ENCODE data around the gene LRRK1. TPM values are rescaled to one million over a fixed set of nuclear protein-coding genes. Genes with fewer than 3 reads are reported as not detected.

Gene LRRK1
- total RNA-seq, 2 experiments from 2014 or later, result 0.20 to 0.60 TPM

GRCh38 chr15:101000271-101000681, 81.1 kb downstream of the LRRK1 start:
- H3K4me3 Mint-ChIP-seq, result no peak overlapping the region
- no peaks in the 10 kb centered on the region for H3K36me3 Mint-ChIP-seq (ENCODE audit: low read depth)
- H3K27ac Mint-ChIP-seq, result no peak overlapping the region
- H3K9me3 Mint-ChIP-seq, result no peaks in the 10 kb centered on the region
- no peak for DNase-seq
- peaks cover 14% of the 10 kb centered on the region for H3K27me3 Mint-ChIP-seq (ENCODE audit: low read depth)
- intact Hi-C loops (cut with micrococcal nuclease), result no loop called here
- CTCF ChIA-PET, result interaction anchor here (1.3 to 2.0 kb wide), 2 partner anchors 8 to 82 kb away, joined by 4 to 12 read pairs; no protein-coding TSS in a partner anchor
- no peaks in the 10 kb centered on the region for H3K4me1 Mint-ChIP-seq (ENCODE audit: low read depth)

- no peaks in the 10 kb centered on the region for H3K36me3 Mint-ChIP-seq (ENCODE audit: low read depth)
- peaks cover 14% of the 10 kb centered on the region for H3K27me3 Mint-ChIP-seq (ENCODE audit: low read depth)
- CTCF ChIA-PET, result no interaction called here
- DNase-seq, result no peak
- intact Hi-C loops (cut with micrococcal nuclease), result no loop called here
- no peaks in the 10 kb centered on the region for H3K4me1 Mint-ChIP-seq (ENCODE audit: low read depth)
- H3K9me3 Mint-ChIP-seq, result no peaks in the 10 kb centered on the region
- no peak overlapping the region for H3K4me3 Mint-ChIP-seq
- H3K27ac Mint-ChIP-seq, result no peak overlapping the region
Observed at GRCh38 chr15:101001056-101001455, 81.9 kb downstream of the LRRK1 start.

- Mint-ChIP-seq H3K36me3 (ENCODE audit: low read depth) (no peaks in the 10 kb centered on the region), H3K27ac (no peak overlapping the region), H3K9me3 (no peaks in the 10 kb centered on the region), H3K27me3 (ENCODE audit: low read depth) (peaks cover 14% of the 10 kb centered on the region), H3K4me1 (ENCODE audit: low read depth) (no peaks in the 10 kb centered on the region), H3K4me3 (no peak overlapping the region)
- CTCF ChIA-PET, result interaction anchor here (1.0 kb wide), 1 partner anchor 131 kb away, joined by 3 read pairs; no protein-coding TSS in a partner anchor
- no peak for DNase-seq
- intact Hi-C loops (cut with micrococcal nuclease), result no loop called here
Observed at GRCh38 chr15:101001796-101002195, 82.6 kb downstream of the LRRK1 start.

GRCh38 chr15:101003081-101003480, 83.9 kb downstream of the LRRK1 start:
- Mint-ChIP-seq H3K4me3 (no peak overlapping the region), H3K9me3 (no peaks in the 10 kb centered on the region), H3K4me1 (ENCODE audit: low read depth) (peaks cover 10% of the 10 kb centered on the region), H3K36me3 (ENCODE audit: low read depth) (no peaks in the 10 kb centered on the region), H3K27me3 (ENCODE audit: low read depth) (peaks cover 13% of the 10 kb centered on the region), H3K27ac (no peak overlapping the region)
- intact Hi-C loops (cut with micrococcal nuclease), result no loop called here
- CTCF ChIA-PET, result interaction anchor here (8.6 kb wide), 1 partner anchor 84 kb away, joined by 209 read pairs; the partner anchor contains the start of gene LRRK1
- no peak for DNase-seq

GRCh38 chr15:101003706-101004105, 84.5 kb downstream of the LRRK1 start:
- peaks cover 16% of the 10 kb centered on the region for H3K4me1 Mint-ChIP-seq (ENCODE audit: low read depth)
- no peaks in the 10 kb centered on the region for H3K9me3 Mint-ChIP-seq
- CTCF ChIA-PET, result interaction anchor here (0.8 to 8.6 kb wide), 3 partner anchors 84 to 255 kb away, joined by 3 to 209 read pairs (median 4); partner anchors contain the start of gene LRRK1
- intact Hi-C loops (cut with micrococcal nuclease), result no loop called here
- no peak overlapping the region for H3K27ac Mint-ChIP-seq
- H3K36me3 Mint-ChIP-seq (ENCODE audit: low read depth), result no peaks in the 10 kb centered on the region
- DNase-seq, result no peak
- H3K27me3 Mint-ChIP-seq (ENCODE audit: low read depth), result peaks cover 11% of the 10 kb centered on the region
- no peak overlapping the region for H3K4me3 Mint-ChIP-seq

GRCh38 chr15:101004500-101004899, 85.3 kb downstream of the LRRK1 start:
- intact Hi-C loops (cut with micrococcal nuclease), result no loop called here
- Mint-ChIP-seq H3K27me3 (ENCODE audit: low read depth) (peaks cover 11% of the 10 kb centered on the region), H3K9me3 (no peaks in the 10 kb centered on the region), H3K4me3 (no peak overlapping the region), H3K4me1 (ENCODE audit: low read depth) (peaks cover 18% of the 10 kb centered on the region), H3K27ac (no peak overlapping the region), H3K36me3 (ENCODE audit: low read depth) (no peaks in the 10 kb centered on the region)
- CTCF ChIA-PET, result interaction anchor here (0.8 to 8.6 kb wide), 3 partner anchors 84 to 254 kb away, joined by 3 to 209 read pairs (median 4); partner anchors contain the start of gene LRRK1
- no peak for DNase-seq

- Mint-ChIP-seq H3K36me3 (ENCODE audit: low read depth) (no peaks in the 10 kb centered on the region), H3K4me1 (ENCODE audit: low read depth) (peaks cover 18% of the 10 kb centered on the region), H3K27ac (no peak overlapping the region), H3K27me3 (ENCODE audit: low read depth) (peaks cover 9% of the 10 kb centered on the region), H3K9me3 (no peaks in the 10 kb centered on the region), H3K4me3 (no peak overlapping the region)
- CTCF ChIA-PET, result interaction anchor here (0.7 to 8.6 kb wide), 2 partner anchors 11 to 86 kb away, joined by 3 to 209 read pairs; partner anchors contain the start of gene LRRK1
- intact Hi-C loops (cut with micrococcal nuclease), result loop anchor here (5.0 kb wide), 3 partner anchors 133 to 642 kb away; no protein-coding TSS in a partner anchor
- DNase-seq, result no peak
Observed at GRCh38 chr15:101004986-101005747, 86.0 kb downstream of the LRRK1 start.

- peaks cover 3% of the 10 kb centered on the region for H3K27me3 Mint-ChIP-seq (ENCODE audit: low read depth)
Observed at GRCh38 chr15:101006931-101007691, 88.0 kb downstream of the LRRK1 start.

GRCh38 chr15:101008158-101009139, 89.3 kb downstream of the LRRK1 start:
- H3K27ac Mint-ChIP-seq, result no peak overlapping the region
- no peaks in the 10 kb centered on the region for H3K36me3 Mint-ChIP-seq (ENCODE audit: low read depth)
- H3K9me3 Mint-ChIP-seq, result no peaks in the 10 kb centered on the region

More at GRCh38 chr15:101006931-101007691, 88.0 kb downstream of the LRRK1 start:
- H3K4me1 Mint-ChIP-seq (ENCODE audit: low read depth), result peaks cover 18% of the 10 kb centered on the region
- H3K36me3 Mint-ChIP-seq (ENCODE audit: low read depth), result no peaks in the 10 kb centered on the region
- no peaks in the 10 kb centered on the region for H3K9me3 Mint-ChIP-seq
- H3K27ac Mint-ChIP-seq, result no peak overlapping the region
- H3K4me3 Mint-ChIP-seq, result peak overlapping the region; percentile 81
- CTCF ChIA-PET, result interaction anchor here (0.6 to 8.6 kb wide), 43 partner anchors 8 to 845 kb away, joined by 3 to 209 read pairs (median 3); partner anchors contain the start of gene LRRK1
- peak; percentile 79 for DNase-seq
- intact Hi-C loops (cut with micrococcal nuclease), result loop anchor here (1.0 to 5.0 kb wide), 8 partner anchors 88 to 664 kb away; partner anchors contain the start of gene LRRK1

GRCh38 chr15:101009176-101009575, 90.0 kb downstream of the LRRK1 start:
- H3K27ac Mint-ChIP-seq, result no peak overlapping the region
- H3K27me3 Mint-ChIP-seq (ENCODE audit: low read depth), result peaks cover 3% of the 10 kb centered on the region
- no peak for DNase-seq
- H3K9me3 Mint-ChIP-seq, result no peaks in the 10 kb centered on the region
- CTCF ChIA-PET, result interaction anchor here (0.7 to 8.6 kb wide), 26 partner anchors 7 to 701 kb away, joined by 3 to 209 read pairs (median 6); partner anchors contain the start of gene LRRK1
- intact Hi-C loops (cut with micrococcal nuclease), result loop anchor here (5.0 kb wide), 3 partner anchors 137 to 638 kb away; no protein-coding TSS in a partner anchor
- no peaks in the 10 kb centered on the region for H3K36me3 Mint-ChIP-seq (ENCODE audit: low read depth)
- H3K4me1 Mint-ChIP-seq (ENCODE audit: low read depth), result peaks cover 18% of the 10 kb centered on the region
- H3K4me3 Mint-ChIP-seq, result peak overlapping the region; percentile 81

More at GRCh38 chr15:101008158-101009139, 89.3 kb downstream of the LRRK1 start:
- intact Hi-C loops (cut with micrococcal nuclease), result loop anchor here (5.0 kb wide), 3 partner anchors 136 to 639 kb away; no protein-coding TSS in a partner anchor
- CTCF ChIA-PET, result interaction anchor here (0.5 to 8.6 kb wide), 63 partner anchors 8 to 701 kb away, joined by 3 to 209 read pairs (median 4); partner anchors contain the start of gene LRRK1
- peak overlapping the region; percentile 81 for H3K4me3 Mint-ChIP-seq
- peak; percentile 92 for DNase-seq
- peaks cover 3% of the 10 kb centered on the region for H3K27me3 Mint-ChIP-seq (ENCODE audit: low read depth)
- H3K4me1 Mint-ChIP-seq (ENCODE audit: low read depth), result peaks cover 18% of the 10 kb centered on the region

GRCh38 chr15:101010781-101011180, 91.6 kb downstream of the LRRK1 start:
- intact Hi-C loops (cut with micrococcal nuclease), result no loop called here
- CTCF ChIA-PET, result interaction anchor here (1.2 to 8.6 kb wide), 3 partner anchors 76 to 247 kb away, joined by 3 to 209 read pairs (median 11); partner anchors contain the start of gene LRRK1
- no peak overlapping the region for H3K27ac Mint-ChIP-seq

More at GRCh38 chr15:101010781-101011180, 91.6 kb downstream of the LRRK1 start:
- no peak for DNase-seq
- Mint-ChIP-seq H3K4me1 (ENCODE audit: low read depth) (peaks cover 18% of the 10 kb centered on the region), H3K9me3 (no peaks in the 10 kb centered on the region), H3K4me3 (no peak overlapping the region), H3K36me3 (ENCODE audit: low read depth) (no peaks in the 10 kb centered on the region), H3K27me3 (ENCODE audit: low read depth) (peaks cover 3% of the 10 kb centered on the region)
